ENCODE measurements around the gene NT5M. TPM values are rescaled to one million over a fixed set of nuclear protein-coding genes. Genes with fewer than 3 reads are reported as not detected.

Gene NT5M
- total RNA-seq, 2 donors from 2014 or later, result 6.5 to 11.8 TPM

DNA sequence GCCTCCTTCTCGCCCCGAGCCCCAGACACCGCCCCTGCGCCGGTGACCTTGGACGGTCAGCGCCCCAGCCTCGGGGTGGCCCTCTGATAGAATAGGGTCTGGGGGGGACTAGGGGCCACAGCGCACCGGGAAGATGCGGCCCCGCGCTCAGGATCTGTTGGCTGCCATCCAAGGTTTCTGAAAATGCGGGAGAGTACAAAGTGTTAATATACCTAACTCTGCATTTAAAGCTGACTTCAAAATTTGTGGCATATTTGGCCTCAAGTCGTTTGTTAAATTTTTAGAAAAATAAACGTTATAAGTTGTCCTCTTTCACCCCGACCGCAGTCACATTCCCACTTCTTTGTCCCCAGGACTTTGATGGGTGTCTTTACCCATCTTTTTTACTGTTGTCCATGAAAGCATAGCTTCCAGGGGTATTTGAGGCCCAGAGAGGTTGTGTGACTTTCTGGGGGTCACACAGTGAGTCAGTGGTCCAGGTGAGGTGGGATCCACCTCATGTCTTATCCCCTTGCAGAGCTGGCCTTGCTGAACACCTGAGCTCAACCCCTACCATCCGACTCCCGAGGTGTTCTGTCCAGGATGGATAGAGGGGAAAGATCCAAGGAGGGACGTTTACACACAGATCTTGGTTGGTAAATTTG, 796 bp downstream of the NT5M start:
- Histone ChIP-seq H3K27me3 (ENCODE audit: control insufficient read depth, insufficient read depth, low read length, poor library complexity, severe bottlenecking) (peaks cover 8% of the 10 kb centered on the region), H3K36me3 (ENCODE audit: control insufficient read depth, insufficient read depth, low read length) (no peaks in the 10 kb centered on the region), H3K9me3 (ENCODE audit: control insufficient read depth, low read length) (no peaks in the 10 kb centered on the region), H3K9ac (ENCODE audit: extremely low read depth, low read length, poor library complexity, severe bottlenecking) (no peak overlapping the region), H3K4me3 (ENCODE audit: low read length) (peak overlapping the region; percentile 67), H3K27ac (ENCODE audit: low read depth, low read length) (no peak overlapping the region), H3K4me1 (ENCODE audit: control insufficient read depth, insufficient read depth, low read length) (no peaks in the 10 kb centered on the region)
- Mint-ChIP-seq H3K36me3 (ENCODE audit: low read depth) (peaks cover 10% of the 10 kb centered on the region), H3K4me1 (no peaks in the 10 kb centered on the region), H3K4me3 (peak overlapping the region; percentile 63), H3K27me3 (ENCODE audit: insufficient read depth) (peaks cover 15% of the 10 kb centered on the region), H3K9me3 (no peaks in the 10 kb centered on the region), H3K27ac (no peak overlapping the region)
- TF ChIP-seq, protein P1, sequence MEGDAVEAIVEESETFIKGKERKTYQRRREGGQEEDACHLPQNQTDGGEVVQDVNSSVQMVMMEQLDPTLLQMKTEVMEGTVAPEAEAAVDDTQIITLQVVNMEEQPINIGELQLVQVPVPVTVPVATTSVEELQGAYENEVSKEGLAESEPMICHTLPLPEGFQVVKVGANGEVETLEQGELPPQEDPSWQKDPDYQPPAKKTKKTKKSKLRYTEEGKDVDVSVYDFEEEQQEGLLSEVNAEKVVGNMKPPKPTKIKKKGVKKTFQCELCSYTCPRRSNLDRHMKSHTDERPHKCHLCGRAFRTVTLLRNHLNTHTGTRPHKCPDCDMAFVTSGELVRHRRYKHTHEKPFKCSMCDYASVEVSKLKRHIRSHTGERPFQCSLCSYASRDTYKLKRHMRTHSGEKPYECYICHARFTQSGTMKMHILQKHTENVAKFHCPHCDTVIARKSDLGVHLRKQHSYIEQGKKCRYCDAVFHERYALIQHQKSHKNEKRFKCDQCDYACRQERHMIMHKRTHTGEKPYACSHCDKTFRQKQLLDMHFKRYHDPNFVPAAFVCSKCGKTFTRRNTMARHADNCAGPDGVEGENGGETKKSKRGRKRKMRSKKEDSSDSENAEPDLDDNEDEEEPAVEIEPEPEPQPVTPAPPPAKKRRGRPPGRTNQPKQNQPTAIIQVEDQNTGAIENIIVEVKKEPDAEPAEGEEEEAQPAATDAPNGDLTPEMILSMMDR (conservative IDR thresholded peaks at IDR 0.05), result no peak
- DNase-seq, result no peak
- WGBS, 2 experiments (ENCODE audit: insufficient coverage in 1 of 2, insufficient read length in 1 of 2), result 28 to 47% methylated on average over 11 to 21 of the region's 21 CpGs

DNA sequence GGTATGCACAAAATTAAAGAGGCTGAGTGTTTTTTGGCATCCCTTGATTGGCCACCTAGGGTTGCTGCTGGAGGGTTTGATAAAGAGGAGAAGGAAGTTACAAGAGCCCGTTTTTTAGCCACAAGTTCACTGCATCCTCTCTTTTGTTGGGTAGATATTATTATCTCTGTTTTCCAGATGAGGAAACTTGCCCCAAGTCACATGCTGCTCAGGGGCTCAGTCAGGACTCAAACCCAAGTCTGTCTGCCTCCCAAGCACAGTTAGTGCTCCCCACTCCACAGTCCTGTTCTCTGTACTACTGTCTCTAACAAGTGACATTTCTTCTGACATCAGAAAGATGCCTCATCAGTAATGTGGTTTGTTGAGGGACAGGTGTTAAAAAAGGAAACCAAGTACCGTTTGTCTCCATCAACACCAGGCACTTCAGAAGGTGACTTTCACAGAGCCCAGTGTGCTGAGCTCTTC, 1.4 kb downstream of the NT5M start:
- WGBS, 2 experiments (ENCODE audit: insufficient coverage in 1 of 2, insufficient read length in 1 of 2), result 86 to 100% methylated on average over 1 to 2 of the region's 2 CpGs
- Histone ChIP-seq H3K9ac (ENCODE audit: extremely low read depth, low read length, poor library complexity, severe bottlenecking) (no peak overlapping the region), H3K36me3 (ENCODE audit: control insufficient read depth, insufficient read depth, low read length) (no peaks in the 10 kb centered on the region), H3K27me3 (ENCODE audit: control insufficient read depth, insufficient read depth, low read length, poor library complexity, severe bottlenecking) (peaks cover 8% of the 10 kb centered on the region), H3K27ac (ENCODE audit: low read depth, low read length) (no peak overlapping the region), H3K9me3 (ENCODE audit: control insufficient read depth, low read length) (no peaks in the 10 kb centered on the region), H3K4me1 (ENCODE audit: control insufficient read depth, insufficient read depth, low read length) (no peaks in the 10 kb centered on the region), H3K4me3 (ENCODE audit: low read length) (peak overlapping the region; percentile 67)
- peak overlapping the region; percentile 63 for H3K4me3 Mint-ChIP-seq
- TF ChIP-seq, protein P1 (conservative IDR thresholded peaks at IDR 0.05), result no peak
- peaks cover 16% of the 10 kb centered on the region for H3K36me3 Mint-ChIP-seq (ENCODE audit: low read depth)
- H3K4me1 Mint-ChIP-seq, result no peaks in the 10 kb centered on the region
- no peak overlapping the region for H3K27ac Mint-ChIP-seq
- DNase-seq, result no peak
- H3K27me3 Mint-ChIP-seq (ENCODE audit: insufficient read depth), result peaks cover 15% of the 10 kb centered on the region
- H3K9me3 Mint-ChIP-seq, result no peaks in the 10 kb centered on the region

DNA sequence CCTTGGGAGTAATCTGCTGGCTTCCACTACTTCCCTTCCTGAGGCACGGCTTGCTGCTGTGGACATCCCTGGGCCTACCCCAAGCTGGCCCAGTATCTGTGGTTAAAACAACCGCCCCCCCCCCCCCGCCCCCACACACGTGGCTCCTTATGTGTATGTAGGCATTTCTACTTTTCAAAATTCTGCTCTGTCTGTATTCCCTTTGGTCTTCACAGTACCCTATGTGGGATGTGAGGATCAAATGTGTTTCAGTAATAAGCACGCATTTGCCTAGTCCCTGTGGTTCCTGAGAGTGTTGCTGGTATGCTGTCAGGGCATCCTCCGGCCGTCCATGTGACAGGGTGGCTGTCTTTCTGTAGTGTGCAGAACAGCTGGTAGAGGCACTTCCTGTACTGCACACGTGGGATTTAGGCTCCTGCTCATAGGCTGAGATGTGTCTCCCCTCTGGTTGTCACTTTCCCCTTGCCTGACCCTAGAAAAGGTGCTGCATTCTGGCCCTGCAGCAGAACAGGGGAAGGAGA, 2.2 kb downstream of the NT5M start:
- 79 to 87% methylated on average over 4 to 5 of the region's 8 CpGs for WGBS, 2 experiments (ENCODE audit: insufficient coverage in 1 of 2, insufficient read length in 1 of 2)
- Histone ChIP-seq H3K36me3 (ENCODE audit: control insufficient read depth, insufficient read depth, low read length) (no peaks in the 10 kb centered on the region), H3K27me3 (ENCODE audit: control insufficient read depth, insufficient read depth, low read length, poor library complexity, severe bottlenecking) (peaks cover 8% of the 10 kb centered on the region), H3K4me1 (ENCODE audit: control insufficient read depth, insufficient read depth, low read length) (no peaks in the 10 kb centered on the region), H3K4me3 (ENCODE audit: low read length) (no peak overlapping the region), H3K27ac (ENCODE audit: low read depth, low read length) (no peak overlapping the region), H3K9ac (ENCODE audit: extremely low read depth, low read length, poor library complexity, severe bottlenecking) (no peak overlapping the region), H3K9me3 (ENCODE audit: control insufficient read depth, low read length) (no peaks in the 10 kb centered on the region)
- peak overlapping the region; percentile 63 for H3K4me3 Mint-ChIP-seq
- H3K27me3 Mint-ChIP-seq (ENCODE audit: insufficient read depth), result peaks cover 15% of the 10 kb centered on the region
- DNase-seq, result no peak
- TF ChIP-seq, protein P1 (conservative IDR thresholded peaks at IDR 0.05), result no peak
- H3K4me1 Mint-ChIP-seq, result no peaks in the 10 kb centered on the region
- peaks cover 3% of the 10 kb centered on the region for H3K9me3 Mint-ChIP-seq
- peaks cover 20% of the 10 kb centered on the region for H3K36me3 Mint-ChIP-seq (ENCODE audit: low read depth)
- no peak overlapping the region for H3K27ac Mint-ChIP-seq
